HEK293 (cell line): ENCODE measurements around the gene ZNF23.

ENCODE experiments used
- CTCF ChIA-PET: fragments of 350-600 bp; formaldehyde crosslinking; extraction: SDS; loops from one replicate; lab custom pipeline; 2021; ENCODE audit warnings: antibody characterized with exemption; lab: Yijun Ruan, JAX
- POLR2A ChIA-PET: fragments of 300-600 bp; formaldehyde crosslinking; extraction: SDS; loops from one replicate; lab custom pipeline; 2020; ENCODE audit warnings: antibody characterized with exemption, inconsistent platforms; lab: Yijun Ruan, JAX
- H3K27ac ChIP-seq: fragments of 200-500 bp; sonication (Bioruptor generic); 2 replicates; pipeline ENCODE4 v1.5.1; 2014; ENCODE audit warnings: low read depth, low read length, control low read depth, inconsistent platforms; ENCODE audit errors: extremely low read depth
- H3K36me3 ChIP-seq, 2 experiments: fragments of 200-500 bp in 1 of 2; sonication (Bioruptor generic) in 1 of 2; 1 replicate in 1 of 2; 2 replicates in 1 of 2; pipeline ENCODE4 v1.5.1; 2014 to 2017; ENCODE audit warnings: inconsistent platforms in 2 of 2, low read length in 2 of 2; ENCODE audit not compliant: control insufficient read depth in 2 of 2, insufficient read depth in 1 of 2
- H3K4me1 ChIP-seq: fragments of 200-500 bp; sonication (Bioruptor generic); 2 replicates; pipeline ENCODE4 v1.5.1; 2014; ENCODE audit warnings: mild to moderate bottlenecking, low read length, inconsistent platforms; ENCODE audit not compliant: control insufficient read depth, insufficient read depth
- H3K4me3 ChIP-seq: 2 replicates; pipeline ENCODE4 v1.5.1; 2011; ENCODE audit warnings: low read depth, mild to moderate bottlenecking, control low read depth, low read length, moderate library complexity
- H3K9me3 ChIP-seq: fragments of 200-500 bp; sonication (Bioruptor generic); 2 replicates; pipeline ENCODE4 v1.5.1; 2014; ENCODE audit warnings: low read depth, low read length, inconsistent platforms; ENCODE audit not compliant: control insufficient read depth, insufficient read depth
- BCL11B ChIP-seq: fragments of 450-650 bp; formaldehyde crosslinking; IDR thresholded peaks from 2 replicates; pipeline ENCODE4 v1.5.1; 2016; ENCODE audit warnings: low read depth, missing biosample characterization, missing genetic modification characterization
- GLI2 ChIP-seq: fragments of 450-650 bp; formaldehyde crosslinking; IDR thresholded peaks from 2 replicates; pipeline ENCODE4; 2017; ENCODE audit warnings: missing biosample characterization, missing genetic modification characterization, low read depth, borderline replicate concordance
- HOXA7 ChIP-seq: sonication (generic); formaldehyde crosslinking; IDR thresholded peaks from 2 replicates; pipeline ENCODE4 v1.8.1; 2022; ENCODE audit warnings: missing genetic modification reagents, borderline replicate concordance
- PATZ1 ChIP-seq: fragments of 450-650 bp; formaldehyde crosslinking; IDR thresholded peaks from 2 replicates; pipeline ENCODE4 v1.5.1; 2016; ENCODE audit warnings: missing biosample characterization, missing genetic modification characterization
- SP2 ChIP-seq: fragments of 450-650 bp; formaldehyde crosslinking; IDR thresholded peaks from 2 replicates; pipeline ENCODE4 v1.5.1; 2016; ENCODE audit warnings: missing biosample characterization, missing genetic modification characterization
- TRIM28 ChIP-seq: IDR thresholded peaks from 2 replicates; pipeline ENCODE4 v1.6.1; 2011; ENCODE audit warnings: low read length, control low read depth, borderline replicate concordance
- ZBTB20 ChIP-seq: fragments of 450-650 bp; formaldehyde crosslinking; IDR thresholded peaks from 2 replicates; pipeline ENCODE4 v1.5.1; 2016; ENCODE audit warnings: missing biosample characterization, missing genetic modification characterization
- ZEB2 ChIP-seq: fragments of 450-650 bp; formaldehyde crosslinking; IDR thresholded peaks from 2 replicates; pipeline ENCODE4 v1.5.1; 2016; ENCODE audit warnings: missing biosample characterization, missing genetic modification characterization
- ZFP69B ChIP-seq: fragments of 450-650 bp; formaldehyde crosslinking; IDR thresholded peaks from 2 replicates; pipeline ENCODE4 v1.5.1; 2016; ENCODE audit warnings: missing biosample characterization, missing genetic modification characterization
- ZNF133 ChIP-seq: fragments of 450-650 bp; formaldehyde crosslinking; IDR thresholded peaks from 2 replicates; pipeline ENCODE4 v1.5.1; 2016; ENCODE audit warnings: missing biosample characterization, missing genetic modification characterization
- ZNF202 ChIP-seq: fragments of 450-650 bp; formaldehyde crosslinking; IDR thresholded peaks from 2 replicates; pipeline ENCODE4 v1.5.1; 2016; ENCODE audit warnings: missing biosample characterization, missing genetic modification characterization, borderline replicate concordance
- ZNF311 ChIP-seq: fragments of 450-650 bp; formaldehyde crosslinking; IDR thresholded peaks from 2 replicates; pipeline ENCODE4 v1.5.1; 2017; ENCODE audit warnings: missing biosample characterization, missing genetic modification characterization, borderline replicate concordance
- ZNF404 ChIP-seq: fragments of 450-650 bp; formaldehyde crosslinking; IDR thresholded peaks from 2 replicates; pipeline ENCODE4 v1.5.1; 2017; ENCODE audit warnings: missing biosample characterization, missing genetic modification characterization
- ZNF561 ChIP-seq: fragments of 450-650 bp; IDR thresholded peaks from 2 replicates; pipeline ENCODE4 v1.5.1; 2018; ENCODE audit warnings: missing biosample characterization, missing genetic modification characterization, borderline replicate concordance
- ZNF585B ChIP-seq: fragments of 450-650 bp; formaldehyde crosslinking; IDR thresholded peaks from 2 replicates; pipeline ENCODE4 v1.5.1; 2016; ENCODE audit warnings: missing biosample characterization, missing genetic modification characterization
- ZNF600 ChIP-seq: fragments of 450-650 bp; formaldehyde crosslinking; IDR thresholded peaks from 2 replicates; pipeline ENCODE4 v1.5.1; 2016; ENCODE audit warnings: missing biosample characterization, missing genetic modification characterization
- ZNF639 ChIP-seq: fragments of 450-650 bp; formaldehyde crosslinking; IDR thresholded peaks from 2 replicates; pipeline ENCODE4 v1.5.1; 2016; ENCODE audit warnings: missing biosample characterization, missing genetic modification characterization
- ZNF654 ChIP-seq: fragments of 450-650 bp; formaldehyde crosslinking; IDR thresholded peaks from 2 replicates; pipeline ENCODE4 v1.5.1; 2016; ENCODE audit warnings: low read depth, missing biosample characterization, missing genetic modification characterization
- ZNF76 ChIP-seq: fragments of 450-650 bp; formaldehyde crosslinking; IDR thresholded peaks from 2 replicates; pipeline ENCODE4; 2016; ENCODE audit warnings: low read depth, missing biosample characterization, missing genetic modification characterization, borderline replicate concordance
- ZNF768 ChIP-seq: fragments of 450-650 bp; formaldehyde crosslinking; IDR thresholded peaks from 2 replicates; pipeline ENCODE4 v1.5.1; 2018; ENCODE audit warnings: missing biosample characterization, mild to moderate bottlenecking, missing genetic modification characterization
- TF ChIP-seq, protein P1 (sequence below): fragments of 450-650 bp; formaldehyde crosslinking; IDR thresholded peaks from 2 replicates; pipeline ENCODE4 v1.5.1; 2016; ENCODE audit warnings: missing biosample characterization, missing genetic modification characterization, low read depth
- TF ChIP-seq, protein P2 (sequence below): fragments of 450-650 bp; formaldehyde crosslinking; IDR thresholded peaks from 2 replicates; pipeline ENCODE4 v1.5.1; 2016; ENCODE audit warnings: missing biosample characterization, missing genetic modification characterization
- TF ChIP-seq, protein P3 (sequence below): fragments of 450-650 bp; formaldehyde crosslinking; optimal IDR thresholded peaks from 2 replicates; pipeline ENCODE3; 2016; ENCODE audit warnings: missing biosample characterization, mild to moderate bottlenecking, missing genetic modification characterization

Gene ZNF23

GRCh38 chr16:71421911-71422310 lies 40.1 kb downstream of the ZNF23 start:
- Histone ChIP-seq H3K4me1 (no peaks in the 10 kb centered on the region), H3K27ac (no peak overlapping the region), H3K9me3 (no peaks in the 10 kb centered on the region), H3K36me3 (no peaks in the 10 kb centered on the region), H3K4me3 (no peak overlapping the region)
- CTCF ChIA-PET: interaction anchor here (0.6 to 11.6 kb wide), 2 partner anchors 10 to 82 kb away, joined by 3 to 77 read pairs; no protein-coding TSS in a partner anchor
- POLR2A ChIA-PET: no interaction called here
- TF ChIP-seq ZNF768 (tag by site-specific recombination): peak; percentile 37; the same call in 1 of the 2 replicates
- TF ChIP-seq ZNF202 (tag by site-specific recombination): no peak
- TF ChIP-seq ZNF404: no peak

DNA sequence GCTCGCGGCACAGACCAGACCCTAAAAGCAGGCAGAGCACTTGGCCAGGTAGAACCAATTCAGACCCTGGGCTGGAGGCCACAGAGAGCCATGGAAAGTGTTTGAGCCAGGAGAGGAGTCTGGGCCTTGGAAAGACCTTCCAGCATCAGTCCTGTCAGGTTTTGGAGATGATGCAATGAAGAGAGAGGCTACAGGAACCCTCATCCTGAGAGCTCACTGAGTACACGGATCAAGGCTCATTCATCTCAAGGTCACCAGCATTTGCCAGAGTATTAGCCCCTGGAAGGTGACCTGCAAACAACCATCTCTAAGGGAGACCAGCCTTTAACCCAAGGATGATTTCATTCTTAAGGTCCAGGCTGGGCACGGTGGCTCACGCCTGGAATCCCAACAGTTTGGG lies 48.0 kb downstream of the ZNF23 start:
- TF ChIP-seq ZEB2 (tag by site-specific recombination) (no peak), ZBTB20 (no peak), TRIM28 (no peak), BCL11B (tag by site-specific recombination) (no peak), ZFP69B (no peak), ZNF133 (tag by site-specific recombination) (no peak), HOXA7 (CRISPR knock-in tag) (no peak), ZNF585B (tag by site-specific recombination) (no peak), ZNF561 (tag by site-specific recombination) (no peak), GLI2 (no peak), ZNF311 (tag by site-specific recombination) (no peak), PATZ1 (tag by site-specific recombination) (no peak), ZNF639 (tag by site-specific recombination) (no peak), ZNF654 (no peak), SP2 (tag by site-specific recombination) (no peak), ZNF76 (tag by site-specific recombination) (no peak), ZNF600 (tag by site-specific recombination) (no peak)
- TF ChIP-seq, protein P1, sequence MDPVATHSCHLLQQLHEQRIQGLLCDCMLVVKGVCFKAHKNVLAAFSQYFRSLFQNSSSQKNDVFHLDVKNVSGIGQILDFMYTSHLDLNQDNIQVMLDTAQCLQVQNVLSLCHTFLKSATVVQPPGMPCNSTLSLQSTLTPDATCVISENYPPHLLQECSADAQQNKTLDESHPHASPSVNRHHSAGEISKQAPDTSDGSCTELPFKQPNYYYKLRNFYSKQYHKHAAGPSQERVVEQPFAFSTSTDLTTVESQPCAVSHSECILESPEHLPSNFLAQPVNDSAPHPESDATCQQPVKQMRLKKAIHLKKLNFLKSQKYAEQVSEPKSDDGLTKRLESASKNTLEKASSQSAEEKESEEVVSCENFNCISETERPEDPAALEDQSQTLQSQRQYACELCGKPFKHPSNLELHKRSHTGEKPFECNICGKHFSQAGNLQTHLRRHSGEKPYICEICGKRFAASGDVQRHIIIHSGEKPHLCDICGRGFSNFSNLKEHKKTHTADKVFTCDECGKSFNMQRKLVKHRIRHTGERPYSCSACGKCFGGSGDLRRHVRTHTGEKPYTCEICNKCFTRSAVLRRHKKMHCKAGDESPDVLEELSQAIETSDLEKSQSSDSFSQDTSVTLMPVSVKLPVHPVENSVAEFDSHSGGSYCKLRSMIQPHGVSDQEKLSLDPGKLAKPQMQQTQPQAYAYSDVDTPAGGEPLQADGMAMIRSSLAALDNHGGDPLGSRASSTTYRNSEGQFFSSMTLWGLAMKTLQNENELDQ (tag by site-specific recombination): no peak
- TF ChIP-seq, protein P2, sequence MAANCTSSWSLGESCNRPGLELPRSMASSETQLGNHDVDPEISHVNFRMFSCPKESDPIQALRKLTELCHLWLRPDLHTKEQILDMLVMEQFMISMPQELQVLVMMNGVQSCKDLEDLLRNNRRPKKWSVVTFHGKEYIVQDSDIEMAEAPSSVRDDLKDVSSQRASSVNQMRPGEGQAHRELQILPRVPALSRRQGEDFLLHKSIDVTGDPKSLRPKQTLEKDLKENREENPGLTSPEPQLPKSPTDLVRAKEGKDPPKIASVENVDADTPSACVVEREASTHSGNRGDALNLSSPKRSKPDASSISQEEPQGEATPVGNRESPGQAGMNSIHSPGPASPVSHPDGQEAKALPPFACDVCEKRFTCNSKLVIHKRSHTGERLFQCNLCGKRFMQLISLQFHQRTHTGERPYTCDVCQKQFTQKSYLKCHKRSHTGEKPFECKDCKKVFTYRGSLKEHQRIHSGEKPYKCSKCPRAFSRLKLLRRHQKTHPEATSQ: no peak
- TF ChIP-seq, protein P3, sequence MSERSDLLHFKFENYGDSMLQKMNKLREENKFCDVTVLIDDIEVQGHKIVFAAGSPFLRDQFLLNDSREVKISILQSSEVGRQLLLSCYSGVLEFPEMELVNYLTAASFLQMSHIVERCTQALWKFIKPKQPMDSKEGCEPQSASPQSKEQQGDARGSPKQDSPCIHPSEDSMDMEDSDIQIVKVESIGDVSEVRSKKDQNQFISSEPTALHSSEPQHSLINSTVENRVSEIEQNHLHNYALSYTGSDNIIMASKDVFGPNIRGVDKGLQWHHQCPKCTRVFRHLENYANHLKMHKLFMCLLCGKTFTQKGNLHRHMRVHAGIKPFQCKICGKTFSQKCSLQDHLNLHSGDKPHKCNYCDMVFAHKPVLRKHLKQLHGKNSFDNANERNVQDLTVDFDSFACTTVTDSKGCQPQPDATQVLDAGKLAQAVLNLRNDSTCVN (tag by site-specific recombination): no peak
- TF ChIP-seq, all 188 proteins: peak for 0
- CTCF ChIA-PET: interaction anchor here (0.8 to 6.2 kb wide), 8 partner anchors 12 to 196 kb away, joined by 4 to 77 read pairs (median 14); partner anchors contain the start of gene CHST4
- no peak overlapping the region for H3K4me3 ChIP-seq
- no peaks in the 10 kb centered on the region for H3K9me3 ChIP-seq
- H3K36me3 ChIP-seq: no peaks in the 10 kb centered on the region
- POLR2A ChIA-PET: no interaction called here
- no peaks in the 10 kb centered on the region for H3K4me1 ChIP-seq
- H3K27ac ChIP-seq: no peak overlapping the region
